HG03097 (cell line): ENCODE results near the gene PGPEP1.
A peak's percentile ranks its signal among the peaks of the same experiment; 100 is the strongest.
"Not testable (repeated sequence)": the region's sequence is repeated elsewhere in the genome, so short reads cannot be mapped to it uniquely, and the experiment has no call there.

ENCODE experiments used
- ATAC-seq: cut with Tn5 transposase; IDR thresholded peaks from one replicate; pipeline ENCODE4 v1.9.1; 2021; ENCODE audit not compliant: unreplicated experiment, low FRiP score

The PGPEP1 gene

DNA sequence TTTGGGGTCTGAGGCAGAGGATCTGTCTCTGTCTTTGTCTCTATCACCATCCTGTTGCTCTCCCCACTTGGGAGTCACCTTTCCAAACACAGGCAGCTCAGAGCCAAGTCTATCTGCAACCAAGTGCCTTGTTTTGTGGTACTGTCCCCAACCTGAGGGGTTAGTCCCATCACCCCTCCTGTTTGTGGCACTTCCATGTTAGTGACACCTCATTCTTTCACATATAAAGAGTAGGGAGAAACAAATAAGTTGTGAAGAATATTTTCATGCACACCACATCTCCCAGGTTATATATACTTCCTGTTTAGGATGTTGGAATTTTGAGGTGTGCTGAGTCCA is 49.3 kb downstream of the PGPEP1 start:
- ATAC-seq, result no peak

DNA sequence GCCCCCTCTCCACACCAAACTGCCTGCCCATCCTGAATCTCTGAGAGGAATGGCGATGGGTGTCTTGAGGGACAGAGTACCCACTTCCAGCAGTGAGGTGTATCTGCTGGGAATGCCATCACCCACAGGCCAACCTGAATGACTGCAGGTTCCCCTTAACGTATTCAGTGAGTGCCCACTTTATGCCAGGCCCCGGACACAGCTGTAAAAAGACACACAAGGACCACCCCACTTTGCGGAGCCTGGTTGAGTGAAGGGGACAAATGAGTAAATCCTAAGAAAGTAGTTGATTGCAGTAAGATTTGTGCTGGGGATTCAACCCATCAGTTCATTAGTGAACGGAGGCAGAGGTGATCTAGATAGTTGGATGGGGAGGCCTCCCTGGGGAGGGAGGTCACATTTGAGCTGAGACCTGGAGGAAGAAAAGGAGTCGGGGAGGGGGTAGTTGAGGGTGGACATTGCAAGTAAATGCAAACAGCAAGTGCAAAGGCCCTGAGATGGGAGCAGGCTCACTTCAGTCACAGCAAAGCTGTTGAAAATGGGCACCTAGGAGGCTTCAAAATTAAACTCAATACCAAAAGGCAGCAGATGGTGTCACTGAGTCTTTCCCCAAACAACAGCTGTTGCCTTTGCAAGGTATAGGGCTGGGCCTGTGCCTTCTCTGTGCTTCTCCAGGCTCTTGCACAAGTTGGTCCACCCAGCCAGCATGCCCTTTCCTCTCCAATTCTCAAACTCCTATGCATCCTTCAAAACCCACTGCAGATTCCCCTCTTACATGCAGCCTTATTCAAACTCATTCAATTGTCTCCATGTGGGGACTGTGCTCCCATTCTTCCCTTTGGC is 49.9 kb downstream of the PGPEP1 start:
- ATAC-seq, result no peak

DNA sequence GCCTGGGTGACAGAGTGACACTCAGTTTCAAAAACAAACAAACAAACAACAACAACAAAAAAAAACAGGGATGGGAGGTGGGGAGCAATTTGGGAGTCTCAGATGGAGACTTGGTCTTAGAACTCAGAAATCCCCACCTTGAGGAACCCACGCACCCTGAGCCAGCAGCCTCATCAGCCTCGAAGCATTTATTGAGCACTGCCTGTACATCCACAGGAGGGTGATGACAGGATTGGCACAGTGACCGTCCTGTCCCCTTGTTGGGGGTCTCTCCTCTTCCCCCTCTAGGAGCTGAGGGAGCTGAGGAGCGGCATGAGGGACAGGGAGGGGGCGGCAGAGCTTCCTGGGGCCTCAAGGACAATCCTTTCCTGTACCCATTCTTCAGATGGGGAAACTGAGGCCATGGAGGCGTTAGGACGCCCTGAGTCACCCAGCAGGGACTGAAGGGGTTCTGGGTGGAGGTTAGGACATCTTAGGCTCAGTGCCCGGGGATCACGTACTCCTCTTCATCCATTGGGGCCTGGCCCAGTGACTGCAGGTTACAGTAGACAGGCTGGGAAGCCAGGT is 51.2 kb downstream of the PGPEP1 start:
- ATAC-seq, result no peak

DNA sequence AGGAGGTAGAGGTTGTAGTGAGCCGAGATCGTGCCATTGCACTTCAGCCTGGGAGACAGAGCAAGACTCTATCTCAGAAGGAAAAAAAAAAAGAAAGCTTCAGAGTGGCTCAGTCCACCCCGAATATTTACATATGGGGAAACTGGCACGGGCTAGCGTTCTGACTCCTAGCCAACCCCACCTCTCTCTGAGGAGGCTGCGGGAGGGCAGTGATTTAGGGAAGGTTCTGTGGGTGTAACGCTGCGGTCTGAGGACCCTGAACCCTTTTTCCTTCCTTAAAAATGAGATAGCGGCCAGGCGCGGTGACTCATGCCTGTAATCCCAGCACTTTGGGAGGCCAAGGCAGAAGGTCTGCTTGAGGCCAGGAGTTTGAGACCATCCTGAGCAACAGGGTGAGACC is 52.0 kb downstream of the PGPEP1 start:
- no peak for ATAC-seq

DNA sequence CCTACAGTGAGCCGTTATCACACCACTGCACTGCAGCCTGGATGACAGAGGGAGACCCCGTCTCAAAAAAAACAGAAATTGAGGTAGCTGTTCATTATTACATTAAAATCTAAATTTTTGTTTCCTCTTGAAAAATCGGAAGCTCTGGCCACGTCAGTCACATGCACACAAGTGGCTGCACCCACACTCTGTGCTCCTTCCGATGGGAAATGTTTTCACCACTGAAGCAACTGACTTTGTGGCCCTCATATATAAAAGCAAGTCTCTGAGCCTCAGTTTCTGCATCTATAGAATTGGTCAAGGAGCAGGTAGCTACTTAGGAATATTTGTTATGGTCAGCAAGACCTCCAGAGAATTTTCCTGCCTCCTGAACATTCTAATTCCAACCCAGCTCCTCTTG is 52.5 kb downstream of the PGPEP1 start:
- ATAC-seq, result no peak

DNA sequence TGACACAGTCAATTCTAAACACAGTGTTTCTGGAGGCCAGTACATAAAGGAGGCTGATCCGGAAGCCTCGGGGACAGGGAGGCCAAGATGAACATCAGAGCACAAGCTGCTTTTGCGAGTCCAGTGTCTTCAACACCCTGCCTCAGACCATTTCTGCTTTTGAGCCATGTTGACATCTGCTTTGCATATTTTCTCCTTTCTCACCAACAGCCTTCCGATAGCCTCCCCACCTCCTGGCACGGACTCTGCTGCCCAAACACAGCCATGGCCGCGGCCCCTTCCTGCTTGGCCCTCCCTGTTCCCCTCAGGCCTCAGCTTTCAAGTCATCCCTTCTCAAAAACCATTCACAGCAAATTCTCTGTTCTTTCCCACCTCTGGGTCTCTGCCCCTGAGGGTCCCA is 53.4 kb downstream of the PGPEP1 start:
- no peak for ATAC-seq

DNA sequence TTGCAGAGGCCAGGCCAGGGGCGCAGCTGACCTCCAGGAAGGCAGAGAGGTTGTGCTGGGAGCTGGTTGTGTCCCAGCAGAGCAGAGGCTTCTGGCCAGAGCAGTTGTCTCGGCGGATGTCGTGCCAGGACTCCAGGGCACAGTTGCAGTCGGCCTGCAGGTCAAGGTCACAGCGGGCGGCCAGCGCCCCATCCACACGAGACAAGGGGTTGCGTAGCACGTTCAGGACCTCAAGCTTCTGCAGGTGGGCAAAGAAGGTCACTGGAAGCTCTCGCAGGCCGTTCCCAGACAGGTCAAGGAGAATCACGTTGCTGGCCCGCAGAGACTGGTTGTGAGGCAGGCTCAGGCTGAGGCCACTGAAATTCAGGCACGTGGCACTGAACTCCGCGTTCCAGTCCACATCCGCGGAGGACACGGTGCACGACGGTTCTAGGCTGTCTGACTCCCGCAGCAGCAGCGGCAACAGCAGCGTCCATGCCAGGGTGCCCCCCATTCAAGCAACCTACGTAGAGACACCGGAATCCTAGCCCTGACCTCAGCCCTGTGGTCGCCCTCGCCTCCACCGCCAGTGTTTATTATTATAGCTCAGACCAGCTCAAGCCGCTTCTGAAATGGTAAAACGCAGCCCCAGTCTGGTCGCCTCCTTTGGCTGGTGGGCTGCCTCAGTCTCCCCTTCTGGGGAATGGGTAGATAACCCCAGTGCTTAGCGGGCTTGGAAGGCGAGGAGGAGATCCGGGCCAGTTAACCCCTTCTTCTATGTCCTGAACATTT is 56.3 kb downstream of the PGPEP1 start:
- no peak for ATAC-seq

DNA sequence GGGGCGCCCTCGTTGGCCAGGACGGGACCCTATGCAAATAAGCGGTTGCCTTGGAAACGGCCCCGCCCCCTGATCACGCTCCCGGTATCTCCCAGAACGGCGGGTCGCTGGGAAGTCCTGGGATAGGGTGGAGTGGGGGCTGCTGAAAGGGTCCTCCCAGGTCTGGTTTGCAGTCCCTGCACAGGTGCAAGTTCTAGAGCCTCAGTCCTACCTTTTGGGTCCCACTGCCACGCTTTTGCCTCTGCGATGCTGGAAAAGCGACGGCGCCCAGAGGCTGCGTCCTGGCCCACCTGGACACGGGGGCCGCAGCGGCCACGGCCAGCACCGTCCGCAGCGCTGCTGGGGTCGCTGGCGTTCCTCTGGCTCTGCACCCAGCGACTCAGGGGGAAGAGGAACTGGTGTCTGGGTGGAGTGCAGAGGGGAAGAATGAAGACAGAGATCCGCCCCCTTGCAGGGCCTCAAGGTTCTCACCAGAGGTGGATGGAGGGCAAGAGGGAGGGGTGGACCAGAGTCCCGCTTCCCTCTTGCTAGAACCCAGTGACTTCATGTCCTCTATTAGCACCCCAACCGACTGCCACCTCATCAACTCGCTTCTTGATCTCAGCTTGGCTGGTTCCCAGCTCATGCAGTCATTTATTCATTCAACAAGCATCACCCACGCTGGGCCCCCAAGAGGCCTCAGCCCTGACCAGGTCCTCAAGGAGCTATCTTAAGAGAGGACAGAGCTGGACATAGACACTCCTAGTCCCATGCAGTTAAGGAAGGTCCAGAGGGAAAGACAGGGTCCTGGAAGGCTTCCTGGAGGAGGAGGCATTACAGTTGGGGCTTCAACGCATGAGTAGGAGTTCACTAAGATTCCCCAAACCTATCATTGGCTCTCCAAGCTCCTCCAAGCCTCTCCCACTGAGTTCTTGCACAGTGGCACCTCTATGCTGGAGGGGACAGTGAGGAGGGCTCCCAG is 57.1 kb downstream of the PGPEP1 start, which contains the start of gene LRRC25:
Gene LRRC25 (minus strand): TSS at position 381 of the 961 bp plus-strand sequence. CDS start 659 bp downstream, outside the sequence.
- ATAC-seq, result no peak

DNA sequence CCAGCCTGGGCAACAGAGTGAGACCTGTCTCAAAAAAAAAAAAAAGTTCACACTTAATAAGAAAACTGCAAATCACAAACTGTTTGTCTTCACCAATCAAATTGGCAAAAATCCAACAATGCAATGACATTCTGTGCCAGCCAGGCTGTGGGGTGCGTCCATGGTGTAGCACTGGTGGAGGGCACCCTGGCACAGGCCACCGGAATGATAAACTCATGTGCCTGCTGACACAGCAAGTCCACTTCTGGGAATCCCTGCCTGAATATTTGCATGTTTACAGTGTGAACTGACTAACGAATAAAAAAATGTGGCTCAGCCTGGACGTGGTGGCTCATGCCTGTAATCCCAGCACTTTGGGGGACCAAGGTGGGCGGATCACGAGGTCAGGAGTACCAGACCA is 58.6 kb downstream of the PGPEP1 start:
- no peak for ATAC-seq

DNA sequence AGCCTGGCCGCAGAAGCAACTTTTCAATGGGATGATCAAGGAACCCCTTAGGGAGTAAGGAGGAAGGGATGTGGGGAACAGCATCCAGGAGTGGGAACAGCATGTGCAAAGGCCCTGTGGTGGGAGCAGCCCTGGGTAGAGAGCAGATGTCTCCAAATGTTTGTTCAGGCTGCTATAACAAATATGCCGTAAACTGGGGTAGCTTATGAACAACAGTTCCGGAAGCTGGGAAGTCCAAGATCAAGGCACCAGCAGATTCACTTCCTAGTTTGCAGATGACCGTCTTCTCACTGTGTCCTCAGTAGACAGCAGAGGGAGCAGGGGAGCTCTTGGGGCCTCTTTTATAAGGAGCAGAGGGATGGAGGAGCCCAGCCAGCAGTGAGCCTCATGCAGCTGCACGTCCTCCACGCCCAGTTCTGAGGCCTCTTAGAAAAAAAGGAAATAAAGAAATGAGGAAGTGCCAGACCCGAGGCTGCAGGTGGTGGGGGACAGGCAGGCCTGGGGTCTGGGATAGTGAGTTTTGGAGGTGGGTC is 61.2 kb downstream of the PGPEP1 start:
- no peak for ATAC-seq

DNA sequence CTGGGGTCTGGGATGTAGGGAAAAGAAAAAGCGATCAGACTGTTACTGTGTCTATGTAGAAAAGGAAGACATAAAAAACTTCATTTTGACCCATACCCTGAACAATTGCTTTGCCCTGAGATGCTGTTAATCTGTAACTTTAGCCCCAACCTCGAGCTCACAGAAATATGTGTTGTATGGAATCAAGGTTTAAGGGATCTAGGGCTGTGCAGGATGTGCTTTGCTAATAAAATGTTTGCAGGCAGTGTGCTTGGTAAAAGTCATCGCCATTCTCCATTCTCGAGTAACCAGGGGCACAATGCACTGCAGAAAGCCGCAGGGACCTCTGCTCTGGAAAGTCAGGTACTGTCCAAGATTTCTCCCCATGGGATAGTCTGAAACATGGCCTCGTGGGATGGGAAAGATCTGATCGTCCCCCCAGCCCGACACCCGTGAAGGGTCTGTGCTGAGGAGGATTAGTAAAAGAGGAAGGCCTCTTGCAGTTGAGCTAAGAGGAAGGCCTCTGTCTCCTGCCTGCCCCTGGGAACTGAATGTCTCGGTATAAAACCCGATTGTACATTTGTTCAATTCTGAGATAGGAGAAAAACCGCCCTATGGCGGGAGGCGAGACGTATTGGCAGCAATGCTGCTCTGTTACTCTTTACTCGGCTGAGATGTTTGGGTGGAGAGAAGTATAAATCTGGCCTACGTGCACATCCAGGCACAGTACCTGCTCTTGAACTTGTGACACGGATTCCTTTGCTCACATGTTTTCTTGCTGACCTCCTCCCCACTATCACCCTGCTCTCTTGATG is 62.3 kb downstream of the PGPEP1 start:
- ATAC-seq, result not testable (repeated sequence)

DNA sequence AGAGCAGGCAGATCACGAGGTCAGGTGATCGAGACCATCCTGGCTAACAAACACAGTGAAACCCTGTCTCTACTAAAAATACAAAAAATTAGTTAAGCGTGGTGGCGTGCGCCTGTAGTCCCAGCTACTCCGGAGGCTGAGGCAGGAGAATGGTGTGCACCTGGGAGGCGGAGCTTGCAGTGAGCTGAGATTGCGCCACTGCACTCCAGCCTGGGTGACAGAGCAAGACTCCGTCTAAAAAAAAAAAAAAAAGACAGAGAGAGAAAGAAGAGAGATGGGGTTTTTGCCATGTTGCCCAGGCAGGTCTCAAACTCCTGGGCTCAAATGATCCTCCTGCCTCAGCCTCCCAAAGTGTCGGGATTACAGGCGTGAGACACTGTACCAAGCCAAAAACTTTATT is 65.4 kb downstream of the PGPEP1 start:
- not testable (repeated sequence) for ATAC-seq

DNA sequence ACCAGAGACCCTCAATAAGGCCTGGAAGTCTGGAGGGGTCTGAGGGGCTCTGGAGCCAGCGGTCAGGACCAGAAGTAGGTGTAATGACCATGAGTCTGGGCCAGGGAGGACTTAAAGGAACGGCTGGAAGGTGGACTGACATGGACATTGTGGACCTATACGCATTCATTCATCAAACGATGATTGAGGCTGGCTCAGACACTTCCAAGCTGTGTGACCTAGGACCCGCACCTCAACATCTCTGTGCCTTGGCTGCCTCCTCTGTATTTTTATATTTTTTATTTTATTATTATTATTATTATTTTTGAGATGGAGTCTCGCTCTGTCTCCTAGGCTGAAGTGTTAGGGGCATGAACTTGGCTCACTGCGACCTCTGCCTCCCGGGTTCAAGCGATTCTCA is 66.4 kb downstream of the PGPEP1 start:
- ATAC-seq, result no peak

DNA sequence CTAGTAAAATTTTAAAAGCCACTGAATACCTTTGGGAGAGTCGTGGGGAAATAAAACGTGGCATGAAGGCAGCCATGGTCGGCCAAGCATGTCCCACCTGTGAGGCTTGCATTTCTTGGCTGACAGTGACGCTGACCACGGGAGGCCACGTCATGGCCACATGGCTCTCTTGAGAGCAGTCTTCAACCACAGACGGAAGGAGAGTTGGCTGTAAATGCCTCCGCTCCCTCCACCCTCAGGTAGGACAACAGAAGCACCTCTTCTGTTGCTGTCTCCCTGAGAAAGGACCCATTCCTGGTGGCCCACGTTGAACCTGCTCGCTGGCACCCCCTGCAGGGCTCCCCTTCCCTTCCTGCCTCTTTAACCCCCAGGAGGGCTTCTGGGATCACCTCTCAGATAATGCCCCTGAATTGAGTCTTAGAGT is 67.7 kb downstream of the PGPEP1 start:
- peak; percentile 83 for ATAC-seq

DNA sequence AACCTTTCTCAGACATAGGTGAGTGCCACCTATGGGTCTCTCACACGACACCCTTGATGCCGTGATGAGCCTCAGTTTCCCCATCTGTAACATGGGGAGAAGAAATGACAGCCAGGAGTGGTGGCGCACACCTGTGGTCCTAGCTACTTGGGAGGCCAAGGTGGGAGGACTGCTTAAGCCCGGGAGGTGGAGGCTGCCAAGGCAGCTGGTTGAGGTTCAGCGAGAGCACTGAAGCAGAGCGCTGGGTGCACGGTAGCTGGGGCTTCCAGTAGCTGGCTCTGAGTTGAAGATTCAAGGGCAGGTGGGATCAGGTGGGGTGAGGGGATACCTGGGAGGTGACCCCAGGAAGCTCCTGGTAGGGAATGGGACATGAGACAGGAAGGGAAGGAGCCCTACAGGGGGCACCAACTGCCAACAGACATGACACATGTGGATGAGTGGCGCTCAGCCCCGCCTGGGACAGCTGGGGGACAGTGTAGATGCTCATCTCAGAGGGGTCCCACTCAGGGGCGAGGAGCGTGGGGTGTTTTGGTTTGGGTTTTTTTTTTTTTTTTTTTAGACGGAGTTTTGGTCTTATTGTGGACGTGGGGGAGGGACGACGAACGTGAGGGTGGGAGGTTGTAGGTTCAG is 72.3 kb downstream of the PGPEP1 start:
- no peak for ATAC-seq

DNA sequence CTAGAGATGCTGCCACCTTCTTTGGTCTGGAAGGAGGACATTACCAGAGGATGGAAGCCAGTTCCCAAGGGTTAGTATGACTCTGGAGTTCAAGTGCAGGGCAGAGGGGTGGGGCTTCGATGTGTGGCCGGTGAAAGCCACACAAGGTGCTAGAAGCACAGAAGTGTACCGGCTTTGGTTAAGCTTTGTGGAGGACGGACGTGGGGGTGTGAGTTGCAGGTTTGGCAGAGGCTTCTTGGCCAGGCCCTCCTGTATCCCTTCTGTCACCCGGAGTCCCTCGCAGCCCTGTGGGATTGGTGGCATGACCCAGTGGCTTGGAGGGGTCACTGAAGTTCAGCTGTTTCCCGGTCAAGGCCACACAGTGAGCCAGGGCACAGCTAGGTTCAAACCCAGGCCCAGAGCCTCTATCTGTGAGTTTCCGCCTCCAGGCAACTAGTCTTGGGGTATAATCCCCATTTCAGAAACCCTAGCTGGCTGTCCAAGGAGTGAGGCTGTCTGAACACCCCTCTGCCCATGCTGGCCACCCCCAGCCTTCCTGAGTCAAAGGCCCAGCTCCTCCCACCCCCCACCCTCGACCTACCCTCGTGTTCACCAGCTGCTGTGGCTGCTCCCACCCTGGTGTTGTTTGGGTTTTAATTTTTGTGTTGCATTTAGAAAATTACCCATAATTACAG is 74.2 kb downstream of the PGPEP1 start:
- no peak for ATAC-seq

DNA sequence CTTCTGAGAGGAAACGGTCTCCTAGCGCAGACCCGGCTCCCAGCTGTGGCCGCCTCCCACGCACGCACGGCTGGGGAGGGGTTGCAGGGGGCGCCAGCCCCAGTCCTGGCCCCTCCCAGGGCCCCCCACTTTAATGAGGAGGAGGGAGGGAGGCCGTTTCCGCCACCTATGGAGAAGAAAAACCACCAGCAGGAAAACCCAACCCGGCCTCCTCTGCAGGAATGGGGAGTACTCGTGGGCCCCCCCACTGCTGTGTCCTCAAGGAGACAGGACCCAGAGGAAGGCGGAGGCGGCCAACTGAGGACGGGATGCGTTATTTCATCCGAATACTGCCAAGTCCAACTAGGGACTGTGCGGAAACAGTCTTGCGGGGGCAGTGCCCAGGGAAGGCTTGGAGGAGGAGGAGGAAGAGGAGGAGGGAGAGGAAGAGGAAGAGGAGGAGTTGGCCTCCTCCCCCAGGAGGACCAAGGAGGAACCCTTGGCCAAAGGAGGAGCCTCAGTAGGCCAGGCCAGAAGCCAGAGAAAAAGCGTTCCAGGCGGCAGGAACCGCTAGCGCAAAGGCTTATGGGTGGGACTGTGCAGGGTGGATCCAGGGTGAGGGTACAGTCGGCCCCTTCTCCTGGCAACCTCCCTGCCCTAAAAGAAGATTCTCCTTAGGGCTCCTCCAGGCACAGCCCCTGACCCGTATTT is 74.9 kb downstream of the PGPEP1 start:
- no peak for ATAC-seq

DNA sequence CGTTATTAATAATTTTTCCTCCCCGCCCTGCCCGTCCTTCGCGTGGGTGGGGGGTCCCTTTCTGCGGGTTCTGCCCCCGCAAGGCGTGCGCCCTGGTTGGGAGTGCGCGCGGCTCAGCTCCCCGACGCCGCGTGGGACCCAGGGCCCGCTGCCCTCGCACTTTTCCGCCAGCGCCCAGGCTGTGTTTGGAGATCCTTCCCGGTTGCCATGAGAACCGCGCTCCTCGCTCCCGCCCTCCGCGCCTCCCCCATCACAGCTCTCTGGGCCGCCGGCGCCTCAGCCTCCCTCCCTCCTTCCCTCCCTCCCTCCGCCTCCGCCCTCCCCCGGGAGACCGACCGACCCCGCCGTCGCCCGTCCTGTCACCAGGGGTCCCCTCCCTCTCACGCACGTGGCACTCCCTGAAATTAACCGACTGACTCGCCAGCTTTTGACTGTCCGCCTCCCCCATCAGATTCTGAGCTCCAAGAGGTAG is 76.4 kb downstream of the PGPEP1 start:
- no peak for ATAC-seq
